ENCODE measurements around the gene PLEKHD1.
"Not testable (repeated sequence)": the region's sequence is repeated elsewhere in the genome, so short reads cannot be mapped to it uniquely, and the experiment has no call there.

PLEKHD1 gene

DNA sequence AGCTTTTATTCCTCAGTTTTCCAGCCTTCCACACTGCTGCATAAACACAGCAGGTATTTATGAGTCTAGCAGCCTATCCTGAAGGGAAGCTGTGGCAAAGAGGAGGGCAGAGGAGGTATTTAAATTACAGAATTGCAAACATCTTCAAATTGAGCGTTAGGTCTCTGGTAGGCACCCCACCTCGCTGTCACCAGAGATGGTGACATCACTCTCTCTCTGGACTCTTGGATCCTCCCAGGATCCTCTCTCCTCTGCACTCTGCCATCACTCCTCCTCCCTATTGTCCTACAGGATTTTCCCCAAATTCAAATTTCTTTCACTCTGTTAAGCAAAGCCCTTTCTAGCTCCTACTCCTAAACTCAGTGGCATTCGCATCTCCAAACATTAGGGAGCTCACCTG, 6.7 kb downstream of the PLEKHD1 start:
- H3K27ac ChIP-seq: no peak overlapping the region
- no peak for DNase-seq
- in situ Hi-C loops (cut with HindIII; ENCODE audit: low pct_ligation_motif_present, low sequenced_read_pairs): no loop called here
- no peaks in the 10 kb centered on the region for H3K36me3 ChIP-seq (replicated peaks)
- TF ChIP-seq, protein P1, sequence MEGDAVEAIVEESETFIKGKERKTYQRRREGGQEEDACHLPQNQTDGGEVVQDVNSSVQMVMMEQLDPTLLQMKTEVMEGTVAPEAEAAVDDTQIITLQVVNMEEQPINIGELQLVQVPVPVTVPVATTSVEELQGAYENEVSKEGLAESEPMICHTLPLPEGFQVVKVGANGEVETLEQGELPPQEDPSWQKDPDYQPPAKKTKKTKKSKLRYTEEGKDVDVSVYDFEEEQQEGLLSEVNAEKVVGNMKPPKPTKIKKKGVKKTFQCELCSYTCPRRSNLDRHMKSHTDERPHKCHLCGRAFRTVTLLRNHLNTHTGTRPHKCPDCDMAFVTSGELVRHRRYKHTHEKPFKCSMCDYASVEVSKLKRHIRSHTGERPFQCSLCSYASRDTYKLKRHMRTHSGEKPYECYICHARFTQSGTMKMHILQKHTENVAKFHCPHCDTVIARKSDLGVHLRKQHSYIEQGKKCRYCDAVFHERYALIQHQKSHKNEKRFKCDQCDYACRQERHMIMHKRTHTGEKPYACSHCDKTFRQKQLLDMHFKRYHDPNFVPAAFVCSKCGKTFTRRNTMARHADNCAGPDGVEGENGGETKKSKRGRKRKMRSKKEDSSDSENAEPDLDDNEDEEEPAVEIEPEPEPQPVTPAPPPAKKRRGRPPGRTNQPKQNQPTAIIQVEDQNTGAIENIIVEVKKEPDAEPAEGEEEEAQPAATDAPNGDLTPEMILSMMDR (IDR thresholded peaks at IDR 0.05; ENCODE audit: low read depth, low read length, missing control alignments): no peak
- no peak overlapping the region for H3K4me3 ChIP-seq (ENCODE audit: low read depth, low read length)
- peaks cover 14% of the 10 kb centered on the region for H3K27me3 ChIP-seq (replicated peaks)

DNA sequence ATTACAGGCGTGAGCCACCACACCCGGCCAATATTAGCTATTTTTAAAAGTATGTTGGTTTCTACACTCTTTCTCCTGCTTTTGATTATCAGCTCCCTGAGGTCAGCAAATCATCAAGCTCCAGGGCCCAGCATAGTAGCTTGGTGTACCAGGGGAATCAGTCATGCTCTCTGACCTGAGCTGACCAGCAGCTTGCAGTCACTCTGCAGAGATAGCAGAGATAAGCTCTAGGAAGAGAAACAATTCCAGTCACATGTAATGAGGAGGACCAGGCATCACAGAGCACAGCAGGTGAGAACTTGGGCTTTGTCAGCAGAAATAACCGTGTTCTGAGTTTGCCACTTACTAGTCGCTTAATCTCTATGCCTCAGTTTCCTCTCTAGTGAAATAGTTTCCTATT, 8.5 kb downstream of the PLEKHD1 start:
- in situ Hi-C loops (cut with HindIII; ENCODE audit: low pct_ligation_motif_present, low sequenced_read_pairs): no loop called here
- no peaks in the 10 kb centered on the region for H3K36me3 ChIP-seq (replicated peaks)
- TF ChIP-seq, protein P1 (IDR thresholded peaks at IDR 0.05; ENCODE audit: low read depth, low read length, missing control alignments): no peak
- no peak overlapping the region for H3K27ac ChIP-seq
- H3K27me3 ChIP-seq (replicated peaks): peaks cover 8% of the 10 kb centered on the region
- DNase-seq: no peak
- H3K4me3 ChIP-seq (ENCODE audit: low read depth, low read length): no peak overlapping the region

DNA sequence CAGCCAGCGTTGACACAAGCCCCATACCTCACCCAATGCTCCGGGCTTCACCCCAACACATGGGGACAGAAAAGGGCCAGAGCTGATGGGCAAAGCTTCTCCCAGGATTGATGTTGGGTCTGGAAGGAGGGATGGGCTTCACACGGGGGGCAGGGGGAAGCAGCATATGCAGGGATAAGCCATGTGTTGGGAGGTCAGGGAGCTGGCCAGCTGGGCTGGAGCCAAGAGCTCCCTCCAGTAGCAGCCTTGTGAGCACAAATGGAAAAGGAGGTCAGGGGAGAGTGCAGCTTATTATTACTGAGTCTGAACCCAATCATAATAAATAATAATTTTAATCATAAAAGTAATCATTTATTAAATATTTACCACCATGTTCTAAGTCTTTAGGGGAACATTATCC, 9.3 kb downstream of the PLEKHD1 start:
- Histone ChIP-seq H3K4me3 (ENCODE audit: low read depth, low read length) (no peak overlapping the region), H3K27ac (no peak overlapping the region), H3K27me3 (replicated peaks) (peaks cover 5% of the 10 kb centered on the region), H3K36me3 (replicated peaks) (no peaks in the 10 kb centered on the region)
- TF ChIP-seq, protein P1 (IDR thresholded peaks at IDR 0.05; ENCODE audit: low read depth, low read length, missing control alignments): no peak
- DNase-seq: no peak
- in situ Hi-C loops (cut with HindIII; ENCODE audit: low pct_ligation_motif_present, low sequenced_read_pairs): no loop called here

DNA sequence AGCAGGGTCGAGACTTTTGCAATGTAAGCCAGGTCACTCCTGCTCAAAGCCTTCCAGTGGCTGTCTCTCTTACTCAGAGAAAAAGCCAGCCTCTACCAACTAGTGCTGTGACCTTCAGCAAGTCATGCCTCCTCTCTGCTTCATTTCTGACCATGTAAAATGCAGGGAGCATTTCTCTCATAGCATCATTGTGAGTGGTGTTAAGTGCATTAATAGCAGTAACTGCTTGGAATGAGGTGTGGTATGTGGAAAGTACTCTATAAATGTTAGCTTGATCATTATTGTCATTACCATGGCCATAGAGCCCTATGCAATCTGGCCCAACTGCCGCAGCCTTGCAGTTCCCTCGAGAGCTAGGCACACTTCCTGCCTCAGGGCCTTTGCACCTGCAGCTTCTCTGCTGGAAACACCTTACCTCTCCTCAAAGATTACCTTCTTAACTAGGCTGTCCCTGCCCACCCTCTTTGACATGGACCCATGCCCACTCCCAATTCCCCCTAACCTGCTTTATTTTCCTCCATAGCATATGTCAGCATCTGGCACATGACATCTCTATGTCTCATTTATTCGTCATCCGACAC, 10.9 kb downstream of the PLEKHD1 start:
- Histone ChIP-seq H3K27me3 (replicated peaks) (peaks cover 2% of the 10 kb centered on the region), H3K27ac (no peak overlapping the region), H3K36me3 (replicated peaks) (no peaks in the 10 kb centered on the region), H3K4me3 (ENCODE audit: low read depth, low read length) (no peak overlapping the region)
- in situ Hi-C loops (cut with HindIII; ENCODE audit: low pct_ligation_motif_present, low sequenced_read_pairs): no loop called here
- TF ChIP-seq, protein P1 (IDR thresholded peaks at IDR 0.05; ENCODE audit: low read depth, low read length, missing control alignments): no peak
- DNase-seq: no peak

DNA sequence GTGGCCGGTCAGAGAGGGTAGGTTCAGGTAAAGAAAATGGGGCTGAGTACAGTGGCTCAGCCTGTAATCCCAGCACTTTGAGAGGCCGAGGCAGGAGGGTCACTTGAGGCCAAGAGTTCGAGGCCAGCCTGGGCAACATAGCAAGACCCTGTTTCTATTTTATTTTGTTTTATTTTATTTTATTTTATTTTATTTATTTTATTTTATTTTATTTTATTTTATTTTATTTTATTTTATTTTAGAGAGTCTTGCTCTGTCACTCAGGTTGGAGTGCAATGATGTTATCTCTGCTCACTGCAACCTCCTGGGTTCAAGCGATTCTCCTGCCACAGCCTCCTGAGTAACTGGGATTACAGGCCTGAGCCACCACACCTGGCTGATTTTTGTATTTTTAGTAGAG, 13.3 kb downstream of the PLEKHD1 start:
- H3K27me3 ChIP-seq (replicated peaks); H3K36me3 ChIP-seq (replicated peaks); H3K4me3 ChIP-seq (ENCODE audit: low read depth, low read length); H3K27ac ChIP-seq; in situ Hi-C loops (cut with HindIII; ENCODE audit: low pct_ligation_motif_present, low sequenced_read_pairs); DNase-seq: not testable (repeated sequence)

DNA sequence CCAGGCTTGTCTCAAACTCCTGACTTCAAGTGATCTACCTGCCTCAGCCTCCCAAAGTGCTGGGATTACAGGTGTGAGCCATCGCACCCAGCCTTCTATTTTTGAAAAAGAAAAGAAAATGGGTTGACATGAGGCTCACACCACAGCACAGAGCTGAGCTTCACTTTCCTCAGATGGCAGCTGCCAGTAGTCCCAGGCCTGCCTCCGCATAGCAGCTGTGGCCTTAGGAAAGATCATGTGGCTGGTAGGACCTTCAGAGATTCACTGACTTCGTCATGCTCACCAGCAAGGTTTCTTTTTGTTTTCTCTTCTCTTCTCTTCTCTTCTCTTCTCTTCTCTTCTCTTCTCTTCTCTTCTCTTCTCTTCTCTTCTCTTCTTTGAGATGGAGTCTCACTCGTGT, 13.8 kb downstream of the PLEKHD1 start:
- in situ Hi-C loops (cut with HindIII; ENCODE audit: low pct_ligation_motif_present, low sequenced_read_pairs); H3K36me3 ChIP-seq (replicated peaks); H3K27ac ChIP-seq; H3K4me3 ChIP-seq (ENCODE audit: low read depth, low read length); DNase-seq; H3K27me3 ChIP-seq (replicated peaks): not testable (repeated sequence)

DNA sequence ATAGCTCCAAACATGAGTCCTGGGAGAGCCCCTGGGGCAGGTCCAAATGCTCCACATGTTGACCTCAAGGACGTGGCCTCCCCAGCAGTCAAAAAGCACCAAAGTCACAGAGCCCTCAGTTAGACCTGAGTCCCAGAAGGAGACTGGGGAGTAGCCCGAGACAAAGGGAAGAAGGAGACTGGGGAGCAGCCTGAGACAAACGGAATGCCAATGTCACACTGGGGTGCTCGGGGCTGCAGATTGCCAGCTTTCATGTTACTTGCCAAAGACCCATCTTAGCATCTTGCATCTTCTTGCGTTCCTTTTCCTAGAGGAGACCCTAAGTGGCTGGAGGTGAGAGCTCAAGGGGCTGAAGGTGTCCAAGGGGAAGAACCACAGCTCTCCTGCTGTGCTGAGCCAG, 14.9 kb downstream of the PLEKHD1 start:
- H3K27me3 ChIP-seq (replicated peaks): peaks cover 7% of the 10 kb centered on the region
- in situ Hi-C loops (cut with HindIII; ENCODE audit: low pct_ligation_motif_present, low sequenced_read_pairs): no loop called here
- TF ChIP-seq, protein P1 (IDR thresholded peaks at IDR 0.05; ENCODE audit: low read depth, low read length, missing control alignments): no peak

More for the DNA sequence above, 14.9 kb downstream of the PLEKHD1 start:
- Histone ChIP-seq H3K36me3 (replicated peaks) (no peaks in the 10 kb centered on the region), H3K27ac (no peak overlapping the region), H3K4me3 (ENCODE audit: low read depth, low read length) (no peak overlapping the region)
- DNase-seq: no peak

All from brain microvascular endothelial cell (primary cell).